IMR-90 (cell line): ENCODE data around the gene PANK2. TPM values are rescaled to one million over a fixed set of nuclear protein-coding genes. Genes with fewer than 3 reads are reported as not detected.
A peak's percentile ranks its signal among the peaks of the same experiment; 100 is the strongest.

ENCODE experiments used
- ATAC-seq: fragments of 200-7000 bp; cut with Tn5 transposase; 2 replicates; pipeline ENCODE4 v1.9.1; 2020; ENCODE audit warnings: low read depth, mild to moderate bottlenecking, moderate library complexity
- BruUV-seq: library from RNA; stranded (reverse); fragments of 400-500 nt; replicated peaks from 2 replicates; lab custom pipeline; 2021; lab: Mats Ljungman, UMichigan
- CTCF ChIA-PET: fragments of 300-600 bp; formaldehyde crosslinking; extraction: SDS; loops from one replicate; lab custom pipeline; 2021; ENCODE audit warnings: antibody characterized with exemption; lab: Yijun Ruan, JAX
- POLR2A ChIA-PET: fragments of 300-600 bp; sonication (Branson Sonifier 250); formaldehyde crosslinking; loops from one replicate; lab custom pipeline; 2022; ENCODE audit warnings: antibody characterized with exemption; ENCODE audit not compliant: unreplicated experiment; lab: Charles Lee
- DNase-seq: peaks from one replicate; pipeline ENCODE4 v3.0.0; 2013
- H2AFZ ChIP-seq: replicated peaks from 2 replicates; pipeline ENCODE3; 2013; ENCODE audit warnings: low read length, mild to moderate bottlenecking; ENCODE audit not compliant: poor library complexity
- H2AK5ac ChIP-seq: 2 replicates; pipeline ENCODE4 v1.6.1; 2013; ENCODE audit warnings: low read depth, low read length, inconsistent platforms
- H2AK9ac ChIP-seq: replicated peaks from 2 replicates; pipeline ENCODE3; 2013; ENCODE audit warnings: mild to moderate bottlenecking, low read depth, low read length, moderate library complexity; ENCODE audit not compliant: poor library complexity
- H2BK120ac ChIP-seq: 2 replicates; pipeline ENCODE4 v1.6.1; 2013; ENCODE audit warnings: low read depth, low read length, inconsistent platforms
- H2BK15ac ChIP-seq: 3 replicates; pipeline ENCODE4 v1.6.1; 2013; ENCODE audit warnings: low read depth, low read length, inconsistent platforms
- H2BK20ac ChIP-seq: 2 replicates; pipeline ENCODE4 v1.6.1; 2013; ENCODE audit warnings: low read depth, mild to moderate bottlenecking, inconsistent platforms, low read length, moderate library complexity
- H2BK5ac ChIP-seq: 2 replicates; pipeline ENCODE4 v1.6.1; 2013; ENCODE audit warnings: mild to moderate bottlenecking, low read depth, low read length, inconsistent platforms; ENCODE audit not compliant: poor library complexity, severe bottlenecking
- H3K14ac ChIP-seq: replicated peaks from 2 replicates; pipeline ENCODE4 v1.6.1; 2013; ENCODE audit warnings: low read depth, low read length, inconsistent platforms
- H3K18ac ChIP-seq: 2 replicates; pipeline ENCODE4 v1.6.1; 2013; ENCODE audit warnings: low read depth, low read length, control low read depth
- H3K23ac ChIP-seq: 2 replicates; pipeline ENCODE4 v1.6.1; 2013; ENCODE audit warnings: low read depth, low read length, inconsistent platforms
- H3K27ac ChIP-seq: 2 replicates; pipeline ENCODE4 v1.5.1; 2013; ENCODE audit warnings: mild to moderate bottlenecking, control low read depth, low read length; ENCODE audit not compliant: insufficient read depth
- H3K27me3 ChIP-seq: 2 replicates; pipeline ENCODE4 v1.6.1; 2013; ENCODE audit warnings: low read length; ENCODE audit not compliant: control insufficient read depth, insufficient read depth
- H3K36me3 ChIP-seq: 2 replicates; pipeline ENCODE4 v1.6.1; 2013; ENCODE audit warnings: low read length, mixed read lengths; ENCODE audit not compliant: control insufficient read depth, insufficient read depth
- H3K4ac ChIP-seq: 2 replicates; pipeline ENCODE4 v1.6.1; 2013; ENCODE audit warnings: low read depth, low read length, inconsistent platforms
- H3K4me1 ChIP-seq: 2 replicates; pipeline ENCODE4 v1.6.1; 2013; ENCODE audit warnings: low read length, mixed read lengths; ENCODE audit not compliant: control insufficient read depth, insufficient read depth
- H3K4me2 ChIP-seq: 2 replicates; pipeline ENCODE4 v1.6.1; 2013; ENCODE audit warnings: low read depth, mild to moderate bottlenecking, control low read depth, low read length, moderate library complexity
- H3K4me3 ChIP-seq: 2 replicates; pipeline ENCODE4 v1.5.1; 2013; ENCODE audit warnings: low read depth, mild to moderate bottlenecking, control low read depth, low read length, moderate library complexity; ENCODE audit not compliant: insufficient read depth
- H3K56ac ChIP-seq: 2 replicates; pipeline ENCODE4 v1.6.1; 2013; ENCODE audit warnings: low read length, inconsistent platforms; ENCODE audit not compliant: insufficient read depth; ENCODE audit errors: extremely low read depth
- H3K79me1 ChIP-seq, 2 experiments: 2 replicates each; pipeline ENCODE4 v1.6.1; 2013; ENCODE audit warnings: low read length in 2 of 2, inconsistent platforms in 1 of 2, low read depth in 1 of 2
- H3K9ac ChIP-seq: 2 replicates; pipeline ENCODE4 v1.6.1; 2013; ENCODE audit warnings: low read depth, low read length, control low read depth
- H3K9me1 ChIP-seq: 2 replicates; pipeline ENCODE4 v1.6.1; 2013; ENCODE audit warnings: low read length, inconsistent platforms; ENCODE audit not compliant: insufficient read depth
- H3K9me3 ChIP-seq: 2 replicates; pipeline ENCODE4 v1.6.1; 2013; ENCODE audit warnings: low read length; ENCODE audit not compliant: control insufficient read depth, insufficient read depth
- H4K20me1 ChIP-seq: 2 replicates; pipeline ENCODE4 v1.6.1; 2013; ENCODE audit warnings: low read length, inconsistent platforms; ENCODE audit not compliant: insufficient read depth
- H4K5ac ChIP-seq: 2 replicates; pipeline ENCODE4 v1.6.1; 2013; ENCODE audit warnings: mild to moderate bottlenecking, low read depth, low read length, control low read depth
- H4K8ac ChIP-seq, 2 experiments: 2 replicates each; pipeline ENCODE4 v1.6.1; 2013; ENCODE audit warnings: low read depth in 2 of 2, low read length in 2 of 2, control low read depth in 1 of 2, inconsistent platforms in 1 of 2
- H4K91ac ChIP-seq: 2 replicates; pipeline ENCODE4 v1.6.1; 2013; ENCODE audit warnings: low read depth, low read length, inconsistent platforms; ENCODE audit not compliant: insufficient read depth
- CEBPB ChIP-seq: IDR thresholded peaks from 2 replicates; pipeline ENCODE4 v1.6.1; 2012; ENCODE audit warnings: low read depth, low read length, improper control_type of control experiment
- FOS ChIP-seq: fragments of 150-350 bp; IDR thresholded peaks from 2 replicates; pipeline ENCODE4 v1.6.1; 2016; ENCODE audit warnings: low read depth, low read length
- SMC3 ChIP-seq: fragments of 150-350 bp; IDR thresholded peaks from 2 replicates; pipeline ENCODE4 v1.6.1; 2016; ENCODE audit warnings: low read depth, mild to moderate bottlenecking, antibody characterized with exemption, low read length, moderate library complexity
- WGBS, 2 experiments: methylation state at CpG; one replicate each; pipeline versions ENCODE4 v1.1.5 to v1.1.7; 2013; ENCODE audit warnings: missing lambda C conversion rate in 2 of 2; ENCODE audit not compliant: insufficient read length in 1 of 2; ENCODE audit errors: extremely low coverage in 2 of 2; 5-methylcytosine and 5-hydroxymethylcytosine counted together
- dilution Hi-C: fragments of 300-500 bp; cut with HindIII; formaldehyde crosslinking; loops from one replicate; pipeline ENCODE4 v1.14.3; 2018; ENCODE audit warnings: low sequenced_read_pairs; ENCODE audit not compliant: unreplicated experiment
- in situ Hi-C: fragments of 300-500 bp; cut with MboI; formaldehyde crosslinking; loops from 3 replicates; pipeline ENCODE4 v1.14.3; 2019; ENCODE audit warnings: low sequenced_read_pairs, inconsistent platforms, mixed read lengths
- intact Hi-C: fragments of 100-400 bp; cut with micrococcal nuclease; formaldehyde crosslinking; loops from 2 replicates; pipeline ENCODE4 v1.10.0; 2022
- polyA plus RNA-seq, 3 experiments: library from polyadenylated mRNA; depleted of rRNA; stranded (reverse); fragments of >200 nt; gene quantifications; 2 replicates each; pipeline ENCODE4 v1.2.3, GENCODE V29; 2012; ENCODE audit warnings: low replicate concordance in 1 of 3
- total RNA-seq: library from RNA; depleted of rRNA; stranded (reverse); fragments of >200 nt; gene quantifications from 2 replicates; pipeline ENCODE4 v1.2.3, GENCODE V29; 2012
- TF ChIP-seq, protein P1 (sequence below): fragments of 150-350 bp; IDR thresholded peaks from 2 replicates; pipeline ENCODE4 v1.6.1; 2016; ENCODE audit warnings: low read depth, mild to moderate bottlenecking, low read length, moderate library complexity, borderline replicate concordance
- TF ChIP-seq, protein P2 (sequence below): fragments of 150-350 bp; IDR thresholded peaks from 2 replicates; pipeline ENCODE4 v1.6.1; 2017; ENCODE audit warnings: mild to moderate bottlenecking, antibody characterized with exemption, low read length, low read depth

PANK2 gene
- total and polyA plus RNA-seq, 2 of the 4 experiments (the other 2 are of a cell fraction): 17.7 to 28.1 TPM

DNA sequence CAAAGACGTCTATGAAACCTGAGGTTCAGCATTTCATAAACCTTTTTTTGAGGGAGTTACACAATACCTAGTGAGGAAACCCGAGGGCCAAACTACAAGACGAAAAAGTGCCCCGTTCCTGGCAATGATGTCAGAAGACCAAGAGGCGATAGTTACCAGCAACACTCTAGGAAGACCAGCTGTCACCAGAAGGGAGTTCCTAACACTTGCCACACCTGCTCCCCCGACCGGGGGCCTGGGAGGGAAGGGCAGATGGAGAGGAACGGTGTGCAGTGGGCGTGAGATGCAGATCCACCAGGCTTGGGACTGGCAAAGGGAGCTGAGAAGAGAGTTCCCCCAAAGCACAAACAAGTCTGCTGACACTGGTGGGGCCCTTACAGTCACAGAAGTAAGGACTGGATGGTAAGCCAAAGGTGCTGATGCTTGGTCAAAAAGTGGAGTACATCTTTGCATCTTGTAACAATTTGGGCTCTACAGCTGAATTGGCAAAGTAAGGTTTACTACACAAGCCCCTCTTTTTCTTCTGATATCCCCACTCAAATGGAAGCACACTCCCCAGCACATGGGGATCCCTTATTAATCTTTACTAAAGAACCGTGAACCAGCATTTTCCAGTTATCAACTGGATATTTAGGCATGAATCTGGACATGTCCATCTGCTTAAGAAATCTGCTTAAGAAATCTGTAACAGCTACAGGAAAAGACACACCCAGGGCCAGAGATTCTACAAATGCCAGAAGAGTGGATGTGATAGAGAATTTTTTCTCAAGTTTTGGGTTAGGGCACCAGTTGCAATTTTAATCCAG, 38.5 kb downstream of the PANK2 start:
- no peak for ATAC-seq
- dilution Hi-C loops (no loop called here), in situ Hi-C loops (no loop called here), intact Hi-C loops (no loop called here)
- peak overlapping the region; percentile 33 for H3K18ac ChIP-seq
- peak overlapping the region; percentile 53 for H3K23ac ChIP-seq
- no peak overlapping the region for H3K56ac ChIP-seq
- CTCF ChIA-PET: no interaction called here
- no peak overlapping the region for H3K4me3 ChIP-seq
- H2AK9ac ChIP-seq: peak overlapping the region; percentile 51
- POLR2A ChIA-PET: interaction anchor here (0.6 kb wide), 1 partner anchor 16 kb away, joined by 4 read pairs; no protein-coding TSS in a partner anchor
- H2AK5ac ChIP-seq: no peak overlapping the region
- no peaks in the 10 kb centered on the region for H3K27me3 ChIP-seq
- H2BK5ac ChIP-seq: peak overlapping the region; percentile 45
- H2BK15ac ChIP-seq: no peak overlapping the region
- WGBS, 2 experiments: 0% methylated on average over 1 of the region's 10 CpGs; no CpG with 5 or more reads in 1 of the 2 experiments
- H3K4ac ChIP-seq: peak overlapping the region; percentile 2
- peaks cover 25% of the 10 kb centered on the region for H3K4me1 ChIP-seq
- H4K5ac ChIP-seq: peak overlapping the region; percentile 8; the same call in 1 of the 2 replicates
- no peaks in the 10 kb centered on the region for H3K9me3 ChIP-seq
- DNase-seq: peak; percentile 47
- H3K27ac ChIP-seq: peak overlapping the region; percentile 39; the same call in 1 of the 2 replicates
- no peak overlapping the region for H2BK120ac ChIP-seq
- no peak overlapping the region for H4K91ac ChIP-seq
- peaks cover 36% of the 10 kb centered on the region for H3K36me3 ChIP-seq
- H4K20me1 ChIP-seq: peaks cover 53% of the 10 kb centered on the region
- no peak overlapping the region for H3K4me2 ChIP-seq
- TF ChIP-seq FOS (no peak), CEBPB (peak; percentile 73), SMC3 (no peak)
- TF ChIP-seq, protein P1, sequence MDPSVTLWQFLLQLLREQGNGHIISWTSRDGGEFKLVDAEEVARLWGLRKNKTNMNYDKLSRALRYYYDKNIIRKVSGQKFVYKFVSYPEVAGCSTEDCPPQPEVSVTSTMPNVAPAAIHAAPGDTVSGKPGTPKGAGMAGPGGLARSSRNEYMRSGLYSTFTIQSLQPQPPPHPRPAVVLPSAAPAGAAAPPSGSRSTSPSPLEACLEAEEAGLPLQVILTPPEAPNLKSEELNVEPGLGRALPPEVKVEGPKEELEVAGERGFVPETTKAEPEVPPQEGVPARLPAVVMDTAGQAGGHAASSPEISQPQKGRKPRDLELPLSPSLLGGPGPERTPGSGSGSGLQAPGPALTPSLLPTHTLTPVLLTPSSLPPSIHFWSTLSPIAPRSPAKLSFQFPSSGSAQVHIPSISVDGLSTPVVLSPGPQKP: no peak
- TF ChIP-seq, protein P2, sequence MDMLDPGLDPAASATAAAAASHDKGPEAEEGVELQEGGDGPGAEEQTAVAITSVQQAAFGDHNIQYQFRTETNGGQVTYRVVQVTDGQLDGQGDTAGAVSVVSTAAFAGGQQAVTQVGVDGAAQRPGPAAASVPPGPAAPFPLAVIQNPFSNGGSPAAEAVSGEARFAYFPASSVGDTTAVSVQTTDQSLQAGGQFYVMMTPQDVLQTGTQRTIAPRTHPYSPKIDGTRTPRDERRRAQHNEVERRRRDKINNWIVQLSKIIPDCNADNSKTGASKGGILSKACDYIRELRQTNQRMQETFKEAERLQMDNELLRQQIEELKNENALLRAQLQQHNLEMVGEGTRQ: no peak
- H3K9ac ChIP-seq: no peak overlapping the region
- peak overlapping the region; percentile 40; the same call in 1 of the 2 replicates for H3K14ac ChIP-seq
- BruUV-seq: TSS peak; percentile 23
- H2BK20ac ChIP-seq: no peak overlapping the region
- H3K9me1 ChIP-seq: peaks cover 48% of the 10 kb centered on the region; the same call in 1 of the 2 replicates
- no peak overlapping the region for H2AFZ ChIP-seq
- H4K8ac ChIP-seq: peak overlapping the region in 1 of 2 experiments; percentile 60; a peak in 2 of 4 replicates
- H3K79me1 ChIP-seq: peaks cover 12 to 89% of the 10 kb centered on the region in 2 experiments; a peak in 3 of 4 replicates
